ENCODE measurements around the gene FAM3A. TPM values are rescaled to one million over a fixed set of nuclear protein-coding genes. Genes with fewer than 3 reads are reported as not detected.

Gene FAM3A
- total and polyA plus RNA-seq, 9 of the 15 experiments (the other 6 are each of a cell fraction or from before 2014, with no cell fraction given), result 0.75 to 70.6 (median 27.0) TPM

DNA sequence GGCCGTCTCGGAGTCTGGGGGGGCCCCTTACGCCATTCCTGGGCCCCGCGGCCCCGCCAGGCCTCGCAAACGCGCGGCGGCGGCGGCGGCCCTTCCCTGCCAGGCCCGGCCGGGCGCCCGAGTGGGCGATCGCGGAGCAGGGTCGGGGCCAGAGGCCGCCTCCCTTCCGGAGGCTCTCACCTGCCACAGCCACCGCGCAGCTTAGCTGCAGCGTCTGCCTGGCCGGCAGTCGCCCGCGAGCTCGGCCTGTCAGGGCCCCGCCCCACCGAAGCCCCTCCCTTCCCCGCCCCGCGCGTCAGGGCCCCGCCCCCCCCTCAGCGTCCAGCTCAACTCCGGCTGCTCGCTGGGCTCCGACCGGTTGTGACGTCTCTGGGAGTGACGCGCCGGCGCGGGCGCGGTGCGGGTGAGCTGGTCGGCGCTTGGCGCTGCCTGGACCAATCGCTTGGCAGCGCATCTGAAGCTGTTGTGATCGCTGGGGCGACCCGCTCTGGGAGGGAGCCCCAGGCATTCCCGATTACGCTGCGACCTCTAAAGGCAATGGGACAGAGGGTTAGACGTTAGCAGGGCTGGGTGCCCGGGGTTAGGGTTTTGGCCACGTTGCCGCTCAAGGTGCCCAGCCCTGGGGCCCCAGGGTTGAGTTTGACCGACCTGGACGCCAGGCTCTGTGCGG, 25.5 kb downstream of the FAM3A start, which contains the start of gene SLC10A3 (continued):
- TF ChIP-seq ZNF707 (CRISPR knock-in tag; conservative IDR thresholded peaks at IDR 0.05) (no peak), ATF1 (CRISPR knock-in tag; IDR thresholded peaks at IDR 0.05) (peak; percentile 53), ATF1 (tag; IDR thresholded peaks at IDR 0.05) (peak; percentile 77), RBBP5 (IDR thresholded peaks at IDR 0.05; ENCODE audit: borderline replicate concordance, insufficient read depth, low read length, poor library complexity, severe bottlenecking) (no peak), SRSF9 (IDR thresholded peaks at IDR 0.05; ENCODE audit: borderline replicate concordance, low read depth, low read length) (no peak), KDM1A (IDR thresholded peaks at IDR 0.05) (no peak), TEAD4 (IDR thresholded peaks at IDR 0.05; ENCODE audit: low read length) (no peak), TEAD4 (CRISPR knock-in tag; IDR thresholded peaks at IDR 0.05; ENCODE audit: borderline replicate concordance) (no peak), MYC (IDR thresholded peaks at IDR 0.05; ENCODE audit: low read depth, low read length) (0 out of 2 replicates have a peak, but pooled peaks have one; percentile 26), MYC (CRISPR knock-in tag; IDR thresholded peaks at IDR 0.05; ENCODE audit: borderline replicate concordance, low read depth) (no peak), ERF (CRISPR knock-in tag; IDR thresholded peaks at IDR 0.05) (peak; percentile 22; the same call in 1 of the 2 replicates), KDM4B (IDR thresholded peaks at IDR 0.05; ENCODE audit: borderline replicate concordance in 2 of 2, low read depth in 1 of 2) (no peak), CSDE1 (IDR thresholded peaks at IDR 0.05) (no peak), ETV5 (CRISPR knock-in tag; IDR thresholded peaks at IDR 0.05; ENCODE audit: low read depth) (peak; percentile 30; the same call in 1 of the 2 replicates), NFXL1 (CRISPR knock-in tag; IDR thresholded peaks at IDR 0.05) (no peak), HNRNPL (IDR thresholded peaks at IDR 0.05; ENCODE audit: low read depth, low read length) (no peak)
- TF ChIP-seq, protein P1, sequence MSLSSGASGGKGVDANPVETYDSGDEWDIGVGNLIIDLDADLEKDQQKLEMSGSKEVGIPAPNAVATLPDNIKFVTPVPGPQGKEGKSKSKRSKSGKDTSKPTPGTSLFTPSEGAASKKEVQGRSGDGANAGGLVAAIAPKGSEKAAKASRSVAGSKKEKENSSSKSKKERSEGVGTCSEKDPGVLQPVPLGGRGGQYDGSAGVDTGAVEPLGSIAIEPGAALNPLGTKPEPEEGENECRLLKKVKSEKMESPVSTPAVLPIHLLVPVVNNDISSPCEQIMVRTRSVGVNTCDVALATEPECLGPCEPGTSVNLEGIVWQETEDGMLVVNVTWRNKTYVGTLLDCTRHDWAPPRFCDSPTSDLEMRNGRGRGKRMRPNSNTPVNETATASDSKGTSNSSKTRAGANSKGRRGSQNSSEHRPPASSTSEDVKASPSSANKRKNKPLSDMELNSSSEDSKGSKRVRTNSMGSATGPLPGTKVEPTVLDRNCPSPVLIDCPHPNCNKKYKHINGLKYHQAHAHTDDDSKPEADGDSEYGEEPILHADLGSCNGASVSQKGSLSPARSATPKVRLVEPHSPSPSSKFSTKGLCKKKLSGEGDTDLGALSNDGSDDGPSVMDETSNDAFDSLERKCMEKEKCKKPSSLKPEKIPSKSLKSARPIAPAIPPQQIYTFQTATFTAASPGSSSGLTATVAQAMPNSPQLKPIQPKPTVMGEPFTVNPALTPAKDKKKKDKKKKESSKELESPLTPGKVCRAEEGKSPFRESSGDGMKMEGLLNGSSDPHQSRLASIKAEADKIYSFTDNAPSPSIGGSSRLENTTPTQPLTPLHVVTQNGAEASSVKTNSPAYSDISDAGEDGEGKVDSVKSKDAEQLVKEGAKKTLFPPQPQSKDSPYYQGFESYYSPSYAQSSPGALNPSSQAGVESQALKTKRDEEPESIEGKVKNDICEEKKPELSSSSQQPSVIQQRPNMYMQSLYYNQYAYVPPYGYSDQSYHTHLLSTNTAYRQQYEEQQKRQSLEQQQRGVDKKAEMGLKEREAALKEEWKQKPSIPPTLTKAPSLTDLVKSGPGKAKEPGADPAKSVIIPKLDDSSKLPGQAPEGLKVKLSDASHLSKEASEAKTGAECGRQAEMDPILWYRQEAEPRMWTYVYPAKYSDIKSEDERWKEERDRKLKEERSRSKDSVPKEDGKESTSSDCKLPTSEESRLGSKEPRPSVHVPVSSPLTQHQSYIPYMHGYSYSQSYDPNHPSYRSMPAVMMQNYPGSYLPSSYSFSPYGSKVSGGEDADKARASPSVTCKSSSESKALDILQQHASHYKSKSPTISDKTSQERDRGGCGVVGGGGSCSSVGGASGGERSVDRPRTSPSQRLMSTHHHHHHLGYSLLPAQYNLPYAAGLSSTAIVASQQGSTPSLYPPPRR (CRISPR knock-in tag; IDR thresholded peaks at IDR 0.05; ENCODE audit: borderline replicate concordance), result no peak
- TF ChIP-seq, protein P2, sequence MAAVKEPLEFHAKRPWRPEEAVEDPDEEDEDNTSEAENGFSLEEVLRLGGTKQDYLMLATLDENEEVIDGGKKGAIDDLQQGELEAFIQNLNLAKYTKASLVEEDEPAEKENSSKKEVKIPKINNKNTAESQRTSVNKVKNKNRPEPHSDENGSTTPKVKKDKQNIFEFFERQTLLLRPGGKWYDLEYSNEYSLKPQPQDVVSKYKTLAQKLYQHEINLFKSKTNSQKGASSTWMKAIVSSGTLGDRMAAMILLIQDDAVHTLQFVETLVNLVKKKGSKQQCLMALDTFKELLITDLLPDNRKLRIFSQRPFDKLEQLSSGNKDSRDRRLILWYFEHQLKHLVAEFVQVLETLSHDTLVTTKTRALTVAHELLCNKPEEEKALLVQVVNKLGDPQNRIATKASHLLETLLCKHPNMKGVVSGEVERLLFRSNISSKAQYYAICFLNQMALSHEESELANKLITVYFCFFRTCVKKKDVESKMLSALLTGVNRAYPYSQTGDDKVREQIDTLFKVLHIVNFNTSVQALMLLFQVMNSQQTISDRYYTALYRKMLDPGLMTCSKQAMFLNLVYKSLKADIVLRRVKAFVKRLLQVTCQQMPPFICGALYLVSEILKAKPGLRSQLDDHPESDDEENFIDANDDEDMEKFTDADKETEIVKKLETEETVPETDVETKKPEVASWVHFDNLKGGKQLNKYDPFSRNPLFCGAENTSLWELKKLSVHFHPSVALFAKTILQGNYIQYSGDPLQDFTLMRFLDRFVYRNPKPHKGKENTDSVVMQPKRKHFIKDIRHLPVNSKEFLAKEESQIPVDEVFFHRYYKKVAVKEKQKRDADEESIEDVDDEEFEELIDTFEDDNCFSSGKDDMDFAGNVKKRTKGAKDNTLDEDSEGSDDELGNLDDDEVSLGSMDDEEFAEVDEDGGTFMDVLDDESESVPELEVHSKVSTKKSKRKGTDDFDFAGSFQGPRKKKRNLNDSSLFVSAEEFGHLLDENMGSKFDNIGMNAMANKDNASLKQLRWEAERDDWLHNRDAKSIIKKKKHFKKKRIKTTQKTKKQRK (IDR thresholded peaks at IDR 0.05; ENCODE audit: borderline replicate concordance, low read depth, low read length), result no peak
- TF ChIP-seq, protein P3, sequence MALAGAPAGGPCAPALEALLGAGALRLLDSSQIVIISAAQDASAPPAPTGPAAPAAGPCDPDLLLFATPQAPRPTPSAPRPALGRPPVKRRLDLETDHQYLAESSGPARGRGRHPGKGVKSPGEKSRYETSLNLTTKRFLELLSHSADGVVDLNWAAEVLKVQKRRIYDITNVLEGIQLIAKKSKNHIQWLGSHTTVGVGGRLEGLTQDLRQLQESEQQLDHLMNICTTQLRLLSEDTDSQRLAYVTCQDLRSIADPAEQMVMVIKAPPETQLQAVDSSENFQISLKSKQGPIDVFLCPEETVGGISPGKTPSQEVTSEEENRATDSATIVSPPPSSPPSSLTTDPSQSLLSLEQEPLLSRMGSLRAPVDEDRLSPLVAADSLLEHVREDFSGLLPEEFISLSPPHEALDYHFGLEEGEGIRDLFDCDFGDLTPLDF (CRISPR knock-in tag; IDR thresholded peaks at IDR 0.05), result no peak
